ENCODE measurements around the gene DNAI4.

DNAI4 gene

DNA sequence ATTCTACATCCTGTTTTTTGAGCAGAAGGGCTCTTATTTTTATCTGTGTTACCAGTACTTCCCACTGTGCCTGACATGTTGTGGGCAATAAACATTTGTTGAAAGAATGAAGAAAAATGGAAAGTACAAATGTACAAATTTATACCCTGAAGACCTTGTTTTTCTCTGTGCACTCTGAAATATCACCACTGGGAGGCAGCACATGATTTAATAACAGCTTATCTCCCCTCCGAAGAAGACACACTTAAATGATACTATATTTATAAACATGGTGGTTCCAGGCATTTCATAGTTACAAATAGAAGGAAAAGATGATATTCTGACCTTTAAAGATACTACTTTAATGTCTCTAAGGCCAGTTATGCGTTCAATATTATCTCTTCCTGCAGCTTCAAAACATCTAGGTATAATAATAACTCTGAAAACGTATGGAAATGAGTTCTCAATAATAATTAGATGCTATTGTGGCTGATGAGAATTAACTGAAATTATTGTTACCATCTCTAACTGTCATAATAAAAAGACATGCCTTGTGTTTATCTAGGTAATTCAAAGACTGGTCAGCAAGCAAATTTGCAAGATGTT is 159.6 kb downstream of the DNAI4 start:
- DNase-seq, result no peak
